Neural crest cell (in vitro differentiated cells): ENCODE results near the gene IDH3B. TPM values are rescaled to one million over a fixed set of nuclear protein-coding genes. Genes with fewer than 3 reads are reported as not detected.
"Not testable (repeated sequence)": the region's sequence is repeated elsewhere in the genome, so short reads cannot be mapped to it uniquely, and the experiment has no call there.

Experiments
- DNase-seq: peaks from one replicate; pipeline ENCODE4 v3.0.0; 2021; ENCODE audit warnings: low read depth, mixed read lengths, low spot score
- H3K27ac Mint-ChIP-seq: one replicate; pipeline ENCODE4 v1.8.0; 2021; ENCODE audit warnings: mild to moderate bottlenecking, mixed read lengths; ENCODE audit not compliant: unreplicated experiment
- H3K27me3 Mint-ChIP-seq: 2 replicates; pipeline ENCODE4 v1.8.0; 2021; ENCODE audit warnings: low read depth, mild to moderate bottlenecking, mixed read lengths
- H3K36me3 Mint-ChIP-seq: 2 replicates; pipeline ENCODE4 v1.8.0; 2021; ENCODE audit warnings: low read depth, mild to moderate bottlenecking, mixed read lengths
- H3K4me1 Mint-ChIP-seq: 2 replicates; pipeline ENCODE4 v1.8.0; 2021; ENCODE audit warnings: mixed read lengths
- H3K4me3 Mint-ChIP-seq: one replicate; pipeline ENCODE4 v1.8.0; 2021; ENCODE audit warnings: mild to moderate bottlenecking, mixed read lengths
- H3K9me3 Mint-ChIP-seq: 2 replicates; pipeline ENCODE4 v1.8.0; 2021; ENCODE audit warnings: mixed read lengths
- total RNA-seq: library from RNA; stranded (reverse); gene quantifications from 2 replicates; pipeline ENCODE4 v1.2.1, GENCODE V29; 2021
- TF ChIP-seq, protein P1 (sequence below): fragments of 200-600 bp; sonication (generic); conservative IDR thresholded peaks from 2 replicates; pipeline ENCODE4 v1.5.0; 2021; ENCODE audit warnings: antibody characterized with exemption, mild to moderate bottlenecking

The IDH3B gene
- total RNA-seq, 1 donor from 2014 or later: 100 TPM

DNA sequence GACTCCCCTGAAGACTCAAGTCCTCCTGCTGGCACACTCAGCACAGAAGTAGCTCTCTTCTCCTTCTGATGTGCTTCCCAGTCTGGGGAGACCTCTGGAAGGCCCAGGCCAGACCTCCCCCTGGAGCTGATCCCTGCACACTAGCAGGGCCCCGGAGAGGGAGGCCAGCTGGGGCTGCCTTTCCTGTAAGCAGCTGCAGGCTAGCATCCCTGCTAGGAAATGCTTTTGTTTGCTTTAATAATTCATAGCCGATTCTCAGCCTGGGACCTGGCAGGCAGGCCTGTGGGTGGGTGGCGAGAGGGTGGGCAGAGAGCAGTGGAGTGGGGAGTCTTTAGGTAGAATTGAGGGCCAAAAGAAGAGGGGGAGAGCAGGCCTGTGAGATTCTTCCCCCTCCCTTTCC lies 33.8 kb upstream of the IDH3B start:
- no peaks in the 10 kb centered on the region for H3K9me3 Mint-ChIP-seq
- H3K4me1 Mint-ChIP-seq: peaks cover 11% of the 10 kb centered on the region
- no peak overlapping the region for H3K27ac Mint-ChIP-seq
- peaks cover 66% of the 10 kb centered on the region for H3K27me3 Mint-ChIP-seq
- DNase-seq: no peak
- H3K36me3 Mint-ChIP-seq: peaks cover 3% of the 10 kb centered on the region
- TF ChIP-seq, protein P1, sequence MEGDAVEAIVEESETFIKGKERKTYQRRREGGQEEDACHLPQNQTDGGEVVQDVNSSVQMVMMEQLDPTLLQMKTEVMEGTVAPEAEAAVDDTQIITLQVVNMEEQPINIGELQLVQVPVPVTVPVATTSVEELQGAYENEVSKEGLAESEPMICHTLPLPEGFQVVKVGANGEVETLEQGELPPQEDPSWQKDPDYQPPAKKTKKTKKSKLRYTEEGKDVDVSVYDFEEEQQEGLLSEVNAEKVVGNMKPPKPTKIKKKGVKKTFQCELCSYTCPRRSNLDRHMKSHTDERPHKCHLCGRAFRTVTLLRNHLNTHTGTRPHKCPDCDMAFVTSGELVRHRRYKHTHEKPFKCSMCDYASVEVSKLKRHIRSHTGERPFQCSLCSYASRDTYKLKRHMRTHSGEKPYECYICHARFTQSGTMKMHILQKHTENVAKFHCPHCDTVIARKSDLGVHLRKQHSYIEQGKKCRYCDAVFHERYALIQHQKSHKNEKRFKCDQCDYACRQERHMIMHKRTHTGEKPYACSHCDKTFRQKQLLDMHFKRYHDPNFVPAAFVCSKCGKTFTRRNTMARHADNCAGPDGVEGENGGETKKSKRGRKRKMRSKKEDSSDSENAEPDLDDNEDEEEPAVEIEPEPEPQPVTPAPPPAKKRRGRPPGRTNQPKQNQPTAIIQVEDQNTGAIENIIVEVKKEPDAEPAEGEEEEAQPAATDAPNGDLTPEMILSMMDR: no peak
- H3K4me3 Mint-ChIP-seq: no peak overlapping the region

DNA sequence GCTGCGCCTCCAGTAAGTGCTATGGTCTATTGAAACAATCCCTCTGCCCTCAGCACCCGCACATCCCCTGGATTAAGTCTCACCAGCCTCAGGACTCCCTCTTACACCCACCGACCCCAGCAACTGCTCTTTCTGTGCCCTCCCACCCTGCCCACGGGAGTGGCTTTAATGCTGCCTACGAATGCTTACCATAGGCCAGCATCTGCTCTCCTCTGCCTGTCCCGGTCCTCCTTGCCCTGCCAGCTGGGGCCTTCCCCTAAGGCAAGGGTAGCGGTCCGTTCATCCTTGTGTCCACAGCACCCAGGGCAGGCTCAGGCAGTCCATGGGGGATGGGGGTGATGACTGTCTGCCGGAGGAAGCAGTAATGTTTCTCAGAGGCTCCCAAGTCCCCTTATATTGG lies 32.6 kb upstream of the IDH3B start:
- Mint-ChIP-seq H3K4me3 (no peak overlapping the region), H3K4me1 (peaks cover 13% of the 10 kb centered on the region), H3K27ac (no peak overlapping the region), H3K27me3 (peaks cover 68% of the 10 kb centered on the region), H3K9me3 (no peaks in the 10 kb centered on the region), H3K36me3 (peaks cover 5% of the 10 kb centered on the region)
- DNase-seq: no peak
- TF ChIP-seq, protein P1: no peak

DNA sequence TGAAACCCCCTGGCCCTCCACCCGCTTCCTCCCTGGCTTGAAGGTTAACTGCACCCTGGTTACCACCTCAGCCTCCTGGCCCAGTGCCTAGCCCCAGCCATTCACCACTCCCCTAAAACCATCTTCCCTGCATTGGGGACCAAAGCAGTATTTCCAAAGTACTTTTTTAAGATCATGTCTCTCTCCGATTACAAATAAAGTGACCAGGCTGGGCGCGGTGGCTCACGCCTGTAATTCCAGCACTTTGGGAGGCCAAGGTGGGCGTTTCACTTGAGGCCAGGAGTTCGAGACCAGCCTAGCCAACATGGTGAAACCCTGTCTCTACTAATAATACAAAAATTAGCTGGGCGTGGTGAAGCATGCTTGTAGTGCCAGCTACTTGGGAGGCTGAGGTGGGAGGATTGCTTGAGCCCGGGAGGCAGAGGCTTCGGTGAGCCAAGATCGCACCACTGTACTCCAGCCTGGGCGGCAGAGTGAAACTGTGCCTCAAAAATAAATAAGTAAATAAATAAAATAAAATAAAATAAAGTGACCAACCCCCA lies 32.0 kb upstream of the IDH3B start:
- H3K9me3 Mint-ChIP-seq, H3K27ac Mint-ChIP-seq, H3K36me3 Mint-ChIP-seq, DNase-seq: not testable (repeated sequence)
- H3K4me3 Mint-ChIP-seq: peak overlapping the region; percentile 79
- H3K27me3 Mint-ChIP-seq: peaks cover 71% of the 10 kb centered on the region
- H3K4me1 Mint-ChIP-seq: peaks cover 18% of the 10 kb centered on the region

DNA sequence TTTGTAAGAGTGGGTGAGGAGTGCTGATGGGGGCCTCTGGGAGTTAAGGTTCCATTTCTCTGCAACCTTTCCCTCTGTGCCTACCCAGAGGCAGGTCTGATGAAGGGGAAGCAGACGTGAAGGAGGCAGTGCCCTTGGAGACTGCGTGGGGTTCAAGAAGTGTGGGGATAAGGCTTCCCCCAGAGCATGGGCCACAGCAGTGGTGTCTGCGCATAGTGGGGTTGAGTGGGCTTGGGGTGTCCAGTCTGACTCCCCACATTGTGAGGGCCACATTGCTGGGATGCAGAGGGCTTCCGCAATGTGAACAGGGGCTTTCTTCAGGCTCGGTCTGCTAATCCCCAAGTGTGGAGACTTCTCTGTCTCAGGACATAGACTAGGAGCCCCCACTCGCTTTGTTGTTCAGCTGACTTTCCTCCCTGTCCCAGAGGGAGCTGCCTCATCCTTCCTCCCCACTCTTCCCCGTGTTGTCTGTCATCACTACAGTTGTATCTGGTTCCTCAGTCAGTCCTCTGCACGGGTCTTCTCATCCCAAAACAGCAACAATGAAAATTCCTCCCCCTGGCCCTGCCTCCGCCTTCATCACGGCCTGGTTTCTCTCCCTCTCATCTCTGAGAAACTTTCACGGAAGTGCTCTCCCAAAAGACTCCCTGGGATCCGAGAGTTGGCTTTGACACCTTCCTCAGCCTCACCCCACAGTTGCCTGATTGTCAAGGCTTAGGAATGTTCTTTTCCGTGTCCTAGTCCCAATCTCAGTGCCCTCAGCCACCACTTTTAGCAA lies 31.4 kb upstream of the IDH3B start:
- no peak for DNase-seq
- Mint-ChIP-seq H3K27ac (no peak overlapping the region), H3K4me1 (peaks cover 20% of the 10 kb centered on the region), H3K27me3 (peaks cover 72% of the 10 kb centered on the region), H3K36me3 (peaks cover 5% of the 10 kb centered on the region), H3K4me3 (peak overlapping the region; percentile 79), H3K9me3 (no peaks in the 10 kb centered on the region)
- TF ChIP-seq, protein P1: no peak

DNA sequence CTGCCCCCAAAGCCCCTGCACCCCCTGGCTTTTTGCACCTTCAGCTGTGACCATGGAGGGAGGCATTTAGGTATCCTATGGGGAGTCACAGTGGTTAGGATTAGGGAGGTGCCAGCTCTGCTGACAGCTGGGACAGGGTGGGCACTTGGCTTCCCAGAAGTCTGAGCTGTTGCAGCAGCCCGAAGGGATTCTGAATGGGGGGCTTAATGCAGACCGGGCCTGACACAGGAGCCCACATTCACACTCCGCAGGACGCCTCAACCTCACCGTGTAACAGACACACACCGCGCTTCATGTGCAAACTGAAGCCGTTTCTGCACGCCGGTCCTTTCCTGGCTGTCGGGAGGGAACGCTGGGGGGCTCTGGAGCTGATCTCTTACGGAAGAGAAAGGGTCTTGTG lies 30.5 kb upstream of the IDH3B start:
- no peak overlapping the region for H3K27ac Mint-ChIP-seq
- DNase-seq: no peak
- peak overlapping the region; percentile 79 for H3K4me3 Mint-ChIP-seq
- H3K27me3 Mint-ChIP-seq: peaks cover 75% of the 10 kb centered on the region
- TF ChIP-seq, protein P1: no peak
- H3K36me3 Mint-ChIP-seq: peaks cover 5% of the 10 kb centered on the region
- peaks cover 20% of the 10 kb centered on the region for H3K4me1 Mint-ChIP-seq
- no peaks in the 10 kb centered on the region for H3K9me3 Mint-ChIP-seq

DNA sequence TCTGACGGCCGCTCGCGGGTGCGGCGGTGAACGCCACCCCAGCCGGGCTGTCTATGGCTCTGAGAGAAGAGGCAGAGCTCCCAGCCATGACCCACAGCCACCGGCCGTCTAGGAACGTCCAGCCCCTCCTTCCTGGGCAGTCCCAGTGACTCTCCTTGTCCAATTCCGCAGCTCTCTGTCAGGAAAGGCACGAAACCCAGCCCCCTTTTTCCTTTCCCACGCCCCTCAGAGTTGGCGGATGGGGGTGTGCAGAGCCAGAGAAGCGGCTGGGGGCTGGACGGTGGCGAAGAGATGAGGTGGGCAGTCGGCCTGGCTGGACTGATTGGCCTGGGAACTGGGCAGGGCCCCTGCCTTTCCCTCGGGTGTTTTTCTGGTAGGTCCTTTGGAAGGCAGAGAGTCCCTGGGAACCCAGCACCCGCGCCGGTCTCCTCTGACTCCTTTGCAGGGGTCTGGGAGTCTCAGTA lies 30.0 kb upstream of the IDH3B start:
- Mint-ChIP-seq H3K4me3 (no peak overlapping the region), H3K27me3 (peaks cover 75% of the 10 kb centered on the region), H3K4me1 (peaks cover 20% of the 10 kb centered on the region), H3K27ac (no peak overlapping the region), H3K36me3 (peaks cover 5% of the 10 kb centered on the region), H3K9me3 (no peaks in the 10 kb centered on the region)
- TF ChIP-seq, protein P1: no peak
- no peak for DNase-seq
